Endodermal cell (in vitro differentiated cells): ENCODE results near the gene OOSP2. TPM values are rescaled to one million over a fixed set of nuclear protein-coding genes. Genes with fewer than 3 reads are reported as not detected.
"Not testable (repeated sequence)": the region's sequence is repeated elsewhere in the genome, so short reads cannot be mapped to it uniquely, and the experiment has no call there.

ENCODE experiments used
- DNase-seq: peaks from one replicate; pipeline ENCODE4 v3.0.0-alpha.2; 2017
- H3K27ac ChIP-seq: 2 replicates; pipeline ENCODE4 v1.5.1; 2013; ENCODE audit warnings: mild to moderate bottlenecking, low read depth, low read length, moderate library complexity
- H3K27me3 ChIP-seq: 2 replicates; pipeline ENCODE4 v1.6.1; 2013; ENCODE audit warnings: mild to moderate bottlenecking, low read length, moderate library complexity; ENCODE audit not compliant: insufficient read depth, control insufficient read depth, poor library complexity, severe bottlenecking
- H3K36me3 ChIP-seq: 2 replicates; pipeline ENCODE4 v1.7.0; 2013; ENCODE audit warnings: mild to moderate bottlenecking, low read length, moderate library complexity; ENCODE audit not compliant: control insufficient read depth, insufficient read depth
- H3K4me1 ChIP-seq: one replicate; pipeline ENCODE4 v1.7.0; 2013; ENCODE audit warnings: low read length; ENCODE audit not compliant: control insufficient read depth, insufficient read depth
- H3K4me3 ChIP-seq: 2 replicates; pipeline ENCODE4 v1.5.1; 2013; ENCODE audit warnings: mild to moderate bottlenecking, low read length, moderate library complexity
- H3K9ac ChIP-seq: 2 replicates; pipeline ENCODE4 v1.6.1; 2013; ENCODE audit warnings: mild to moderate bottlenecking, low read length, moderate library complexity; ENCODE audit not compliant: poor library complexity, severe bottlenecking; ENCODE audit errors: extremely low read depth
- H3K9me3 ChIP-seq: 2 replicates; pipeline ENCODE4 v1.6.1; 2013; ENCODE audit warnings: mild to moderate bottlenecking, low read length, moderate library complexity; ENCODE audit not compliant: control insufficient read depth
- H3K27ac Mint-ChIP-seq: 2 replicates; pipeline ENCODE4 v1.8.0; 2020; ENCODE audit warnings: mixed read lengths
- H3K27me3 Mint-ChIP-seq: 2 replicates; pipeline ENCODE4 v1.8.0; 2021; ENCODE audit warnings: mild to moderate bottlenecking, mixed read lengths; ENCODE audit not compliant: insufficient read depth
- H3K36me3 Mint-ChIP-seq: 2 replicates; pipeline ENCODE4 v1.8.0; 2020; ENCODE audit warnings: low read depth, mixed read lengths
- H3K4me1 Mint-ChIP-seq: 2 replicates; pipeline ENCODE4 v1.8.0; 2020; ENCODE audit warnings: mixed read lengths
- H3K4me3 Mint-ChIP-seq: 2 replicates; pipeline ENCODE4 v1.8.0; 2020; ENCODE audit warnings: mild to moderate bottlenecking, moderate library complexity, mixed read lengths
- H3K9me3 Mint-ChIP-seq: 2 replicates; pipeline ENCODE4 v1.8.0; 2020; ENCODE audit warnings: mild to moderate bottlenecking, mixed read lengths
- WGBS, 2 experiments: methylation state at CpG; one replicate each; pipeline versions ENCODE4 v1.1.5 to v1.1.7; 2013; ENCODE audit warnings: missing lambda C conversion rate in 2 of 2, mixed read lengths in 1 of 2; ENCODE audit not compliant: insufficient coverage in 1 of 2, insufficient read length in 1 of 2; 5-methylcytosine and 5-hydroxymethylcytosine counted together
- total RNA-seq, 2 donors: library from RNA; stranded (reverse); fragmentation: NEBNext Ultra II Directional in 1 of 2; extraction: Animal tissue kit (Norgen Biotek cat#: 25700) in 1 of 2; gene quantifications; 2 replicates in 1 of 2; 3 replicates in 1 of 2; pipeline ENCODE4 v1.2.1, GENCODE V29; 2021
- TF ChIP-seq, protein P1 (sequence below): fragments of 200-600 bp; sonication (generic); conservative IDR thresholded peaks from 2 replicates; pipeline ENCODE4 v1.5.0; 2021; ENCODE audit warnings: antibody characterized with exemption, mild to moderate bottlenecking

OOSP2 gene
- total RNA-seq, 2 donors from 2014 or later = not detected

- WGBS, 2 experiments = 81 to 83% methylated on average over 1 to 2 of the region's 3 CpGs
- no peak overlapping the region for H3K27ac Mint-ChIP-seq
- DNase-seq = no peak
- H3K36me3 ChIP-seq = no peaks in the 10 kb centered on the region
- no peaks in the 10 kb centered on the region for H3K4me1 ChIP-seq
- no peaks in the 10 kb centered on the region for H3K4me1 Mint-ChIP-seq
- H3K27me3 ChIP-seq = no peaks in the 10 kb centered on the region
- TF ChIP-seq, protein P1, sequence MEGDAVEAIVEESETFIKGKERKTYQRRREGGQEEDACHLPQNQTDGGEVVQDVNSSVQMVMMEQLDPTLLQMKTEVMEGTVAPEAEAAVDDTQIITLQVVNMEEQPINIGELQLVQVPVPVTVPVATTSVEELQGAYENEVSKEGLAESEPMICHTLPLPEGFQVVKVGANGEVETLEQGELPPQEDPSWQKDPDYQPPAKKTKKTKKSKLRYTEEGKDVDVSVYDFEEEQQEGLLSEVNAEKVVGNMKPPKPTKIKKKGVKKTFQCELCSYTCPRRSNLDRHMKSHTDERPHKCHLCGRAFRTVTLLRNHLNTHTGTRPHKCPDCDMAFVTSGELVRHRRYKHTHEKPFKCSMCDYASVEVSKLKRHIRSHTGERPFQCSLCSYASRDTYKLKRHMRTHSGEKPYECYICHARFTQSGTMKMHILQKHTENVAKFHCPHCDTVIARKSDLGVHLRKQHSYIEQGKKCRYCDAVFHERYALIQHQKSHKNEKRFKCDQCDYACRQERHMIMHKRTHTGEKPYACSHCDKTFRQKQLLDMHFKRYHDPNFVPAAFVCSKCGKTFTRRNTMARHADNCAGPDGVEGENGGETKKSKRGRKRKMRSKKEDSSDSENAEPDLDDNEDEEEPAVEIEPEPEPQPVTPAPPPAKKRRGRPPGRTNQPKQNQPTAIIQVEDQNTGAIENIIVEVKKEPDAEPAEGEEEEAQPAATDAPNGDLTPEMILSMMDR = no peak
- H3K36me3 Mint-ChIP-seq = no peaks in the 10 kb centered on the region
- no peaks in the 10 kb centered on the region for H3K27me3 Mint-ChIP-seq
- H3K4me3 ChIP-seq = no peak overlapping the region
- peaks cover 9% of the 10 kb centered on the region for H3K9me3 ChIP-seq
- H3K9ac ChIP-seq = no peak overlapping the region
- no peak overlapping the region for H3K4me3 Mint-ChIP-seq
- H3K27ac ChIP-seq = no peak overlapping the region
- no peaks in the 10 kb centered on the region for H3K9me3 Mint-ChIP-seq
Observed at GRCh38 chr11:60029015-60029632, 11.1 kb upstream of the OOSP2 start.

DNA sequence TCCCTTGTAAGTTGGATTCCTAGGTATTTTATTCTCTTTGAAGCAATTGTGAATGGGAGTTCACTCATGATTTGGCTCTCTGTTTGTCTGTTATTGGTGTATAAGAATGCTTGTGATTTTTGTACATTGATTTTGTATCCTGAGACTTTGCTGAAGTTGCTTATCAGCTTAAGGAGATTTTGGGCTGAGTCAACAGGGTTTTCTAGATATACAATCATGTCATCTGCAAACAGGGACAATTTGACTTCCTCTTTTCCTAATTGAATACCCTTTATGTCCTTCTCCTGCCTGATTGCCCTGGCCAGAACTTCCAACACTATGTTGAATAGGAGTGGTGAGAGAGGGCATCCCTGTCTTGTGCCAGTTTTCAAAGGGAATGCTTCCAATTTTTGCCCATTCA, 10.2 kb downstream of the OOSP2 start:
- H3K27me3 ChIP-seq = peaks cover 11% of the 10 kb centered on the region
- not testable (repeated sequence) for H3K36me3 ChIP-seq, H3K27ac ChIP-seq, DNase-seq, H3K9me3 Mint-ChIP-seq, H3K27ac Mint-ChIP-seq, H3K36me3 Mint-ChIP-seq, H3K4me3 ChIP-seq, H3K4me1 ChIP-seq, H3K4me1 Mint-ChIP-seq, H3K9ac ChIP-seq, H3K9me3 ChIP-seq, H3K4me3 Mint-ChIP-seq
- H3K27me3 Mint-ChIP-seq = peaks cover 10% of the 10 kb centered on the region

- H3K27ac Mint-ChIP-seq, H3K4me1 ChIP-seq, H3K4me1 Mint-ChIP-seq, H3K9me3 Mint-ChIP-seq, H3K4me3 Mint-ChIP-seq, H3K4me3 ChIP-seq, H3K36me3 Mint-ChIP-seq, H3K36me3 ChIP-seq, H3K27ac ChIP-seq, H3K9me3 ChIP-seq, DNase-seq, H3K9ac ChIP-seq: not testable (repeated sequence)
- peaks cover 10% of the 10 kb centered on the region for H3K27me3 Mint-ChIP-seq
- WGBS, 2 experiments = no CpG with 5 or more reads among the region's 3 CpGs
- H3K27me3 ChIP-seq = peaks cover 13% of the 10 kb centered on the region
Observed at GRCh38 chr11:60050839-60051238, 10.6 kb downstream of the OOSP2 start.

GRCh38 chr11:60056349-60056969, 16.2 kb downstream of the OOSP2 start, which contains the start of gene MS4A3:
MS4A3 (plus strand) TSS chr11:60056665; CDS start chr11:60061161, 4,496 bp downstream.
- peak; percentile 52 for DNase-seq
- 79 to 97% methylated on average over 6 to 7 of the region's 8 CpGs for WGBS, 2 experiments
- Histone ChIP-seq H3K4me1 (no peaks in the 10 kb centered on the region), H3K9me3 (peaks cover 4% of the 10 kb centered on the region), H3K27ac (no peak within 1 kb of the TSS), H3K36me3 (no peaks in the 10 kb centered on the region), H3K27me3 (peaks cover 29% of the 10 kb centered on the region), H3K9ac (no peak within 1 kb of the TSS), H3K4me3 (no peak within 1 kb of the TSS)
- TF ChIP-seq, protein P1 = no peak
- Mint-ChIP-seq H3K4me1 (peaks cover 3% of the 10 kb centered on the region), H3K9me3 (no peaks in the 10 kb centered on the region), H3K27me3 (peaks cover 27% of the 10 kb centered on the region), H3K27ac (no peak within 1 kb of the TSS), H3K36me3 (no peaks in the 10 kb centered on the region), H3K4me3 (no peak within 1 kb of the TSS)
